CD14-positive monocyte (primary cell): ENCODE measurements around the gene ZNF32. TPM values are rescaled to one million over a fixed set of nuclear protein-coding genes. Genes with fewer than 3 reads are reported as not detected.

Experiments
- DNase-seq, 3 donors: peaks; one replicate each; pipeline ENCODE4 v3.0.0-alpha.2; 2011 to 2022
- H2AFZ ChIP-seq: 2 replicates; pipeline ENCODE4 v1.6.0; 2012; ENCODE audit warnings: mild to moderate bottlenecking, low read depth, low read length, inconsistent platforms; ENCODE audit not compliant: insufficient read depth, poor library complexity, severe bottlenecking
- H3K27ac ChIP-seq, 2 donors: 1 replicate in 1 of 2; 2 replicates in 1 of 2; pipeline ENCODE4 v1.5.1; 2012 to 2013; ENCODE audit warnings: low read length in 2 of 2, control low read depth in 1 of 2, inconsistent platforms in 1 of 2, low read depth in 1 of 2, mild to moderate bottlenecking in 1 of 2
- H3K27me3 ChIP-seq, 2 donors: one replicate each; pipeline versions ENCODE4 v1.6.0 to v1.6.1; 2011 to 2013; ENCODE audit warnings: low read length in 2 of 2; ENCODE audit not compliant: control insufficient read depth in 2 of 2, insufficient read depth in 2 of 2
- H3K36me3 ChIP-seq, 2 donors: replicated peaks in 1 of 2; 1 replicate in 1 of 2; 2 replicates in 1 of 2; pipeline versions ENCODE4 v1.5.1 to v1.6.1; 2012 to 2013; ENCODE audit warnings: low read length in 2 of 2, control low read depth in 1 of 2, inconsistent platforms in 1 of 2, mild to moderate bottlenecking in 1 of 2; ENCODE audit not compliant: insufficient read depth in 2 of 2, control insufficient read depth in 1 of 2
- H3K4me1 ChIP-seq, 2 donors: 1 replicate in 1 of 2; 2 replicates in 1 of 2; pipeline versions ENCODE4 v1.5.1 to v1.6.1; 2012 to 2013; ENCODE audit warnings: low read length in 2 of 2, control low read depth in 1 of 2, inconsistent platforms in 1 of 2, mild to moderate bottlenecking in 1 of 2, moderate library complexity in 1 of 2; ENCODE audit not compliant: insufficient read depth in 2 of 2, control insufficient read depth in 1 of 2
- H3K4me2 ChIP-seq: replicated peaks from 2 replicates; pipeline ENCODE3; 2012; ENCODE audit warnings: low read length, moderate library complexity, mild to moderate bottlenecking; ENCODE audit not compliant: poor library complexity, severe bottlenecking; ENCODE audit errors: extremely low read depth
- H3K4me3 ChIP-seq, 3 experiments: fragments of 200-600 bp in 1 of 3; sonication (generic) in 1 of 3; replicated peaks in 1 of 3; 1 replicate in 2 of 3; 2 replicates in 1 of 3; pipeline ENCODE4 v1.5.1; 2011 to 2013; ENCODE audit warnings: low read length in 3 of 3, mild to moderate bottlenecking in 3 of 3, control low read depth in 2 of 3, low read depth in 2 of 3, inconsistent platforms in 1 of 3, moderate library complexity in 1 of 3
- H3K79me2 ChIP-seq: 2 replicates; pipeline ENCODE4 v1.6.0; 2012; ENCODE audit warnings: mild to moderate bottlenecking, control low read depth, inconsistent platforms, low read length, moderate library complexity; ENCODE audit not compliant: insufficient read depth
- H3K9ac ChIP-seq: 2 replicates; pipeline ENCODE4 v1.6.0; 2017; ENCODE audit warnings: low read length, mild to moderate bottlenecking; ENCODE audit not compliant: insufficient read depth, poor library complexity, severe bottlenecking
- H3K9me3 ChIP-seq, 2 donors: replicated peaks in 1 of 2; 1 replicate in 1 of 2; 2 replicates in 1 of 2; pipeline versions ENCODE4 v1.5.1 to v1.6.1; 2012 to 2013; ENCODE audit warnings: low read length in 2 of 2, control low read depth in 1 of 2; ENCODE audit not compliant: control insufficient read depth in 1 of 2, insufficient read depth in 1 of 2
- H4K20me1 ChIP-seq: 2 replicates; pipeline ENCODE4 v1.6.0; 2012; ENCODE audit warnings: mild to moderate bottlenecking, low read length, control low read depth, moderate library complexity; ENCODE audit not compliant: insufficient read depth
- H3K27ac Mint-ChIP-seq, 7 donors: one replicate each; pipeline ENCODE4 v1.8.0; 2020; ENCODE audit warnings: mild to moderate bottlenecking in 7 of 7, mixed read lengths in 7 of 7, moderate library complexity in 6 of 7, inconsistent platforms in 2 of 7
- H3K27me3 Mint-ChIP-seq, 3 donors: one replicate each; pipeline ENCODE4 v1.8.0; 2021 to 2022; ENCODE audit warnings: low read depth in 3 of 3, mild to moderate bottlenecking in 3 of 3, mixed read lengths in 3 of 3, moderate library complexity in 3 of 3, inconsistent platforms in 1 of 3
- H3K36me3 Mint-ChIP-seq, 2 donors: one replicate each; pipeline ENCODE4 v1.8.0; 2020; ENCODE audit warnings: mixed read lengths in 2 of 2, inconsistent platforms in 1 of 2, mild to moderate bottlenecking in 1 of 2
- H3K4me1 Mint-ChIP-seq: one replicate; pipeline ENCODE4 v1.8.0; 2020; ENCODE audit warnings: mild to moderate bottlenecking, mixed read lengths
- H3K4me3 Mint-ChIP-seq, 2 donors: one replicate each; pipeline ENCODE4 v1.8.0; 2020; ENCODE audit warnings: mild to moderate bottlenecking in 2 of 2, mixed read lengths in 2 of 2, moderate library complexity in 1 of 2
- H3K9me3 Mint-ChIP-seq, 7 donors: one replicate each; pipeline ENCODE4 v1.8.0; 2020 to 2022; ENCODE audit warnings: mixed read lengths in 7 of 7, mild to moderate bottlenecking in 6 of 7, moderate library complexity in 6 of 7, inconsistent platforms in 2 of 7
- WGBS: methylation state at CpG from one replicate; pipeline ENCODE4 v1.1.5; 2013; ENCODE audit warnings: missing lambda C conversion rate; ENCODE audit not compliant: insufficient coverage; 5-methylcytosine and 5-hydroxymethylcytosine counted together
- intact Hi-C, 2 donors: fragments of 100-400 bp; cut with micrococcal nuclease; formaldehyde crosslinking; loops; one replicate each; pipeline versions ENCODE4 v1.15.0 to v1.15.1; 2023
- polyA plus RNA-seq, 3 donors: library from polyadenylated mRNA; depleted of rRNA in 1 of 3; unstranded in 2 of 3; stranded (reverse) in 1 of 3; fragments of 300-500 nt in 2 of 3; fragments of >200 nt in 1 of 3; fragmentation: Illumina TruSeq in 2 of 3; gene quantifications; 1 replicate in 2 of 3; 2 replicates in 1 of 3; pipeline ENCODE4 v1.2.3, GENCODE V29; 2012 to 2021
- TF ChIP-seq, protein P1 (sequence below): fragments of 200-600 bp; IDR thresholded peaks from one replicate; pipeline ENCODE4 v1.8.0; 2022; ENCODE audit warnings: antibody characterized with exemption, mild to moderate bottlenecking

The ZNF32 gene
- polyA plus RNA-seq, 3 donors, result 16.7 to 33.6 (median 33.0) TPM

DNA sequence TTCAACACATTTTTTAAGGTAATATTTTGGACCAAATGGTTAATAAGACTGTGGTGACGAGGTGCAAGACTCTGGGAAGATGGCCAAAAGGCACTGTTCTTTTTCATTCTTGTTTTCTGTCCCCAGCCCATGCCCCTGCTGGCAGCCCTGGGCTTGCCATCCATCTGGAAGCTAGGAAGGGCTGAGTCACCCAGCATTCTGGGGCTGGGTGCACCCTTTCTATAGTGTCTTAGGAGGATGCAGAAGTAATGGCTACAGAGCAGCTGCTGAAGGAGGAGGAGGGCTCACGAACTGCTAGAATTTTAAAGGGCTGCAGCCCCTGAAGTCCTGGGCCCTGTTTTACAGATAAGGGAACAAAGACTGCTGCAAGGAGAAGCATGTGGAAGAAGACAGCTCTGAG is 42.8 kb upstream of the ZNF32 start:
- Histone ChIP-seq H3K27me3 (peaks cover 4 to 16% of the 10 kb centered on the region in 2 donors), H3K9ac (no peak overlapping the region), H3K9me3 (no peaks in the 10 kb centered on the region), H2AFZ (no peak overlapping the region), H3K4me3 (no peak overlapping the region), H3K36me3 (no peaks in the 10 kb centered on the region), H3K4me2 (no peak overlapping the region), H3K79me2 (no peaks in the 10 kb centered on the region), H4K20me1 (no peaks in the 10 kb centered on the region), H3K27ac (no peak overlapping the region), H3K4me1 (peaks cover 11 to 17% of the 10 kb centered on the region in 2 donors)
- peaks cover 25 to 46% (median 29%) of the 10 kb centered on the region in 3 donors for H3K27me3 Mint-ChIP-seq
- peaks cover 12% of the 10 kb centered on the region for H3K4me1 Mint-ChIP-seq
- peak overlapping the region in 1 of 2 donors; percentile 31 for H3K4me3 Mint-ChIP-seq
- H3K27ac Mint-ChIP-seq, result no peak overlapping the region
- H3K36me3 Mint-ChIP-seq, result no peaks in the 10 kb centered on the region
- WGBS, result 69% methylated on average over 2 of the region's 2 CpGs
- no peak for DNase-seq
- intact Hi-C loops, result no loop called here
- TF ChIP-seq, protein P1, sequence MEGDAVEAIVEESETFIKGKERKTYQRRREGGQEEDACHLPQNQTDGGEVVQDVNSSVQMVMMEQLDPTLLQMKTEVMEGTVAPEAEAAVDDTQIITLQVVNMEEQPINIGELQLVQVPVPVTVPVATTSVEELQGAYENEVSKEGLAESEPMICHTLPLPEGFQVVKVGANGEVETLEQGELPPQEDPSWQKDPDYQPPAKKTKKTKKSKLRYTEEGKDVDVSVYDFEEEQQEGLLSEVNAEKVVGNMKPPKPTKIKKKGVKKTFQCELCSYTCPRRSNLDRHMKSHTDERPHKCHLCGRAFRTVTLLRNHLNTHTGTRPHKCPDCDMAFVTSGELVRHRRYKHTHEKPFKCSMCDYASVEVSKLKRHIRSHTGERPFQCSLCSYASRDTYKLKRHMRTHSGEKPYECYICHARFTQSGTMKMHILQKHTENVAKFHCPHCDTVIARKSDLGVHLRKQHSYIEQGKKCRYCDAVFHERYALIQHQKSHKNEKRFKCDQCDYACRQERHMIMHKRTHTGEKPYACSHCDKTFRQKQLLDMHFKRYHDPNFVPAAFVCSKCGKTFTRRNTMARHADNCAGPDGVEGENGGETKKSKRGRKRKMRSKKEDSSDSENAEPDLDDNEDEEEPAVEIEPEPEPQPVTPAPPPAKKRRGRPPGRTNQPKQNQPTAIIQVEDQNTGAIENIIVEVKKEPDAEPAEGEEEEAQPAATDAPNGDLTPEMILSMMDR, result no peak
- peaks cover 0 to 6% (median 0%) of the 10 kb centered on the region in 7 donors for H3K9me3 Mint-ChIP-seq

DNA sequence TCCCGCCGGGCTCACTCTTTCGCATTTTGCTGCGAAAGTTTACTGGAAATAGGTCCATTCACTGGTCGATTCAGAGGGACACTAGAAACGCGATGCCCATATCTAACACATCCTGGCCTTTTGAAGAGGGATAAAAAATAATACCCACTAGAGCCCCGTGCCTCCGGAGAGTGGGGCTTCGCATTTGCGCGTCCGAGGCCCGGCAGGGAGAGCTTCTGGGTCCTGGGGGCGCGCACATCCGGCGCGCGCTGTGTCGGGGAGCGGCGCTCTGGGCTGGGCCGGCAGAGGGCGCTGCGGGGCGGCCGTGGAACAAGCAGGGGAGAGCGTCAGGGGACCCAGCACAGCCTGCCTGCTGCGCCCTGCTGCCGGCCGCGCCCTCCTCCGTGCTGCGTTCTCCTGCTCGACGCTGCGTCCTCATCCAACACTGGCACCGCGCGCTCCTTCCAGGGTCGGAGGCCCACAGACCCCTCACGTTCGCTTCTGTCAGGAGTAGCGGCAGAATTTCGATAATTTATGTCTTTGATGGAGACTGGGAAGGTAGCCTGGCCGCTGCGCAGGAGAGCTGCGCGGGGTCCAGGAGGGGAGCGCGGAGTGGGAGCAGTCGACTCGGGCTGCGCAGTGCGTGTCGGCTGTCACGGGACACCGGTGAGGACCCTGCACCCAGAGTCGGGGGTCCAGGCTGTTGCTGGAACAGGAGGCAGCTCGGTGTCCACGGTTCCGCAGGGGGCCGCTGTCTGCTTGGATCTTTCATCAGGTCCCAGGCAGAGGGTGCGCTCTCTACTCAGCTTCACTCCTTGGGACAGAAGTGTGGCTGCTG is 41.5 kb upstream of the ZNF32 start:
- Mint-ChIP-seq H3K36me3 (no peaks in the 10 kb centered on the region), H3K9me3 (peaks cover 0 to 6% (median 0%) of the 10 kb centered on the region in 7 donors), H3K4me3 (peak overlapping the region; percentile 89 to 94), H3K4me1 (peaks cover 12% of the 10 kb centered on the region), H3K27ac (peak overlapping the region in 6 of 7 donors; percentile 71 to 85 (median 80)), H3K27me3 (peaks cover 25 to 46% (median 29%) of the 10 kb centered on the region in 3 donors)
- no peaks in the 10 kb centered on the region for H3K36me3 ChIP-seq
- peak overlapping the region; percentile 67 for H3K9ac ChIP-seq
- peaks cover 11 to 17% of the 10 kb centered on the region in 2 donors for H3K4me1 ChIP-seq
- peak overlapping the region; percentile 90 for H3K4me2 ChIP-seq
- H3K27me3 ChIP-seq, result peaks cover 4 to 16% of the 10 kb centered on the region in 2 donors
- peak overlapping the region; percentile 17 to 79 for H3K27ac ChIP-seq
- H4K20me1 ChIP-seq, result no peaks in the 10 kb centered on the region
- H3K79me2 ChIP-seq, result no peaks in the 10 kb centered on the region
- TF ChIP-seq, protein P1, result peak; percentile 97
- H2AFZ ChIP-seq, result peak overlapping the region; percentile 98
- no peaks in the 10 kb centered on the region for H3K9me3 ChIP-seq
- peak overlapping the region; percentile 57 to 88 (median 69) for H3K4me3 ChIP-seq
- peak; percentile 54 to 67 (median 58) for DNase-seq
- WGBS, result 2% methylated on average over 57 of the region's 65 CpGs
- intact Hi-C loops, result no loop called here
